LNCAP (cell line): Measurements from ENCODE around the gene DAW1.

Experiments used
- CTCF ChIP-seq: fragments of 450-650 bp; IDR thresholded peaks from 2 replicates; pipeline ENCODE4 v1.5.1; 2017; ENCODE audit warnings: mild to moderate bottlenecking

The DAW1 gene

GRCh38 chr2:227853204-227853629 lies 18.2 kb upstream of the DAW1 start:
- TF ChIP-seq CTCF = no peak

GRCh38 chr2:227853765-227854271 lies 17.6 kb upstream of the DAW1 start:
- TF ChIP-seq CTCF = no peak

GRCh38 chr2:227855440-227855839 lies 16.0 kb upstream of the DAW1 start:
- no peak for TF ChIP-seq CTCF

GRCh38 chr2:227856697-227857096 lies 14.7 kb upstream of the DAW1 start:
- no peak for TF ChIP-seq CTCF

- TF ChIP-seq CTCF = no peak
Measured at GRCh38 chr2:227860221-227860641, 11.2 kb upstream of the DAW1 start.

GRCh38 chr2:227861011-227861410 lies 10.4 kb upstream of the DAW1 start:
- no peak for TF ChIP-seq CTCF

- peak; percentile 83 for TF ChIP-seq CTCF
Measured at GRCh38 chr2:227862227-227862740, 9.1 kb upstream of the DAW1 start.
